NCI-H526 (cell line): ENCODE data around the gene GRIK4.
A peak's percentile ranks its signal among the peaks of the same experiment; 100 is the strongest.
"Not testable (repeated sequence)": the region's sequence is repeated elsewhere in the genome, so short reads cannot be mapped to it uniquely, and the experiment has no call there.

Experiments
- DNase-seq, 2 experiments: peaks; one replicate each; lab custom pipeline; 2025; lab: John Stamatoyannopoulos, UW

Gene GRIK4

DNA sequence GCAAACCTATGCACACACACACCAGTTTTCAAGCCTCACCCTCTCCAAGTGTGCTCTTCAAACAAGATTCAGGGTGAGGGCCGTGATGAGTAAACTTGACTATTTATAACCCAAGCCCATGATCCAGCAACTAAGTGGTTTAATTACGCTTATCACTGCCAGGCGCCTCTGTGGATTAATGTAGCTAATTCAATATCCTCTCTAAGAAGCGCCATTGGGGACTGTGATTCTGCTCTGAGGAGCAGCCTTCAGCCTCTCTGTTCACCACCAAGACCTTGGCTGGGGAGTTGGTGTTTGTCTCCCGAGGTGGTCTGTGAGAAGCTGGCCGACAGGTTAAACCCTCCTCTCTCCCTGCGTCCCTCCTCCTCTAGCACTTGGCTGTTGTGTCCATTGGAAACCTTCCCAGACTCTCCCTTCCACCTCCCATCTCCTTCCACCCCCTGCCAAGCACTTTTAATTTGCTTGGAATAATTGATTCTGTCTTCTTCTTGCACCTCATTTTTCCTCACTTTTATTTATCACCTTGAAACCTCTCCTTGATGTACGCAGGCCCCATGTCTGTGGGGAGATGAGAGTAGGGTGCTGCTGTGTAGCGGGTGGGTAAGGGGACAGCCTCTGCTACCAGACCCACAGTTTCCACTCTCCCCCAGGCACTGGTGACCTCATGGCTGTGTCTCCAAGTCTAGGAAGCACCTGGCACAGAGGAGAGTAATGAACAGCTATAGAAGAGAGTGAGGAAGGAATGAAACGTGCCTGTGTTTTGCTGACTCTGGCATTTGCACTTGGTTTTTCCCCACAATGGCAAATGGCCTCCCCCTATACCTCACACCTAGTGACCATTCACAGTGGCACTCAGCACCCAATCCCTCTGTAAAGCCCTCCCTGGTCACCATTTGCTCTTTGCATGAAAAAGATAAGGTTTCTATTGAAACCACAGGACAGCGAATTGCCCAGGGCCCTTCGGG is 236.6 kb downstream of the GRIK4 start:
- DNase-seq: peak; percentile 70 to 90

DNA sequence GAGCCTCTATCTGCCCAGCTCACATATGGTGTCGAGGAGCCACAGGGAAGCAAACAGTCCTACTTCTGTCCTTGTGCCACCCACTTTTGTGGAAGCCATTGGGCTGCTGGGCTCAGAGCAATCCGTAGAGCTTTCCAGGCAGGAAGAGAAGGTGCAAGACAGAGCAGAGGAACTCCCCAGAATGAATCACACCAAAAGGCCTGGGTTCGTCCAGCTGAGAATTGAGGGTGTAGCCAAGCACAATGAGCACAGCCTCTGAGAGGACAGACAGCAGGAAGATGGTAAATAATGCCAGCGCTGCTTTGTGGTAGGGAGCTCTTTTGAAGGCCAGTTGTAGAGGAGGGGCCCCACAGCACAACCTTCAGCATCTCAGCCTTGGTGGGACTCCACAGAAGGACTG is 237.8 kb downstream of the GRIK4 start:
- no peak for DNase-seq

DNA sequence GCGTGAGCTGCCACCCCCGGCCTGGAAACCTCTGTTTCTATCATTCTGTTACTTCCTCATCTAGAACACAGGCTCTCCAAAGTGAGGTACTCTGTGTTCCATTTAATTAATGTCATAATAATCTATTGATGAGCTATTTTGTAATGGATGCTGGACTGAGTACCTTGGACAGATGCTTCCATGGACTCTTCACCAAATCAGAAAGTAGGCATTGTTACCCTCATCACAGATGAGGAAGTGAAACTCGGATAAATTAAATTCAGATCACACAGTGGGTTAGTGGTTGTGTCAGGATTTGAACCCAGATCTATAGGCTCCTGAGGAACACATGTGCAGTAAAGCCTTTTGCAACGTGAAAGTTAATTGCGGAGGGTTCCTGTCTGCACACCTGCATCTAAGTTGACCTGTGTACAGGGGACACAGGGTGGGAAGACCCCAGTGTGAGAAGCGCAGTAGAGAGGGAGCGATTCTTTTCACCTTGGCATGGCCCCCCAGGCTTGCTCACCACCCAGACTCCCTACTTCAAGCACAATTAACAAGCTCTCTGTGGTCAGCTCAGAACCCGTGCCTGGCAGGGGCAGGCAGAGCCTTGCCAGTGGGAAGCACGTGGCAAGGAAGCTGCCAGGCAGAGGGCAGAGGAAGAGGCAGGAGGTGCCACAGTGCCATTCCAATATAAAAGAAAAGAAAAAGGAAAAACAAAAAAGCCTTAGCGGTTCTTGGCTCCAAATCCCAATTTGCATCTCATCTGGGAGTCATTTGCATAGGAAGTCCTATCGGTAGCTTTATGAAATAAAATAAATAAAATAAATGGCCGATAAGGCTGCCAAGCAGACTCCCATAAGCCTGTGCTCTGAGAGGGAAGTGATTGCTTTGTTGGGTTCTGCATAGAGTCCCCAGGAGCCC is 239.3 kb downstream of the GRIK4 start:
- peak; percentile 86 to 95 for DNase-seq

DNA sequence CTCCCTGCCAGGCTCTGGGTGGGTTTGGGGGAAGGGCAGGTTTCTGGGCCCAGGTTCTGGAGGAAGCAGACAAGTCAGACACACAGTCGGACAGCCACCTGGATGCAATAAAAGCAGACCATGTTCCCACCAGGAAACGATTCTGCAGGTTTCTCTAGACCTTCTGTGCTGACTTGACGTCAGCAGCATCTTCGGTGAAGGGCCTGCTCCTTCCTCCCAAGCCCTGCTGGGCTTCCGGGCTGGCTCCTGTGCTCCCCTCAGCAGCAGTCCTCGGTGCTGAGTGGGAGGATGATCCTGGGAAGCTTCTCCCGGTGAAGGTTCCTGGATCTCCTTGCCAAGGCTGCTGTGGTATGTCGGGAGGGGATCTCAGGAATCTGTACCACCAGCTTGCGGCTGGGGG is 240.0 kb downstream of the GRIK4 start:
- DNase-seq: no peak

DNA sequence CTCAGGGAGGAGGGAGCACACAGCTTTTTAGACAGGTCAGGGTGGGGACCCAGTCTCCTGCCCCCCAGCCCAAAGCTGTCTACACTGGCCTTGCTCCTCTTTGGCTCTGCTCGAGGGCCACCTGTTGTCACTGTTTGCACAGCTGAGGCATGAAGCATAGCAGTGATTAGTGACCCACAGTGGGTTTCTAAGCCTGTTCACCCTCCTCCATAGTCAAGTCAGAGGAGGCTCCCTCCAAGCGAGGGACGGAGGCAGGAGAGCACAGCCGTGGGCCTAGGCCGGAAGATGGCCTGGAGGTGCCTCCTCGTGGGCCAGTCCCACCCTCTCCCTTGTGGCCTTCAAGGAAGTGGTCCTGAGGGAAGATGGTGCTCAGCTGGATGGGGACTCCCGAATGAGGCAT is 241.1 kb downstream of the GRIK4 start:
- peak in 1 of 2 experiments; percentile 46 for DNase-seq

DNA sequence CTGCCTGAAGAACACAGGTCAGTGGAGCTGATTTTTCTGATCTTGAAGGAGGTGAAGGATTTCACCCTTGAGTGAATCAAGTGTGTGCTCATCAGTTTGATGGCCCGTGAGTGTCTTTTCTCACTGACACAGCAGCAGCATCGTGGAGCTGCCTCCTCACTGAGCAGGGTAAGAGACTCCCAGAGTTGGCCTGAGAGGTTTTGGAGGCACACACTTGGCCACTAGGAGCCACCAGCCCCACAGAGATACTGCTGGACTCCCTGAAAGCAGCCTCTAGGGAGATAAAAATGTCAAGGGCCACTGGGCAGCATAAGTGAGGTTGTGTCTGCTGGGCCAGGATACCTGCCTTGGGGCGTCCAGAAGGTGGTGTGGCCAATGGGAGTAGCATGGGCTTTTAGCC is 245.4 kb downstream of the GRIK4 start:
- DNase-seq: peak in 1 of 2 experiments; percentile 54

DNA sequence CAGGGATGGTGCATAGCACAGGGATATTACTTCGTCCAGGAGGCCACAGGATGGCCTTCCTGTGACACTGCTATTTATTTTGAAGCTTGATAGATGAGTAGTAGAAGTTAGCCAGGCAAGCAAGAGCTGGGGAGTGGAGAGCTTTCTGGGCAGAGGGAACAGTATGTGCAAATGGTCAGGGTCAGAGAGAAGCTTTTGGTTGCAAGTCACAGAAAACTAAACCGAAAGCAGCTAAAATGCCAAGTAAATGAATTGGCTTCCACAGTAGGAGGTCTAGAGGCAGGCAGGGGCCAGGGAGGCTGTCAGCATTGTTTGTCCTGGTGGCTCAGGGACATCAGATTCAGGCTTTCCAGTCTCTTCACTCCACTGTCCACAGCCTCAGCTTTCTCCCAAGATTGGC is 247.5 kb downstream of the GRIK4 start:
- DNase-seq: no peak

DNA sequence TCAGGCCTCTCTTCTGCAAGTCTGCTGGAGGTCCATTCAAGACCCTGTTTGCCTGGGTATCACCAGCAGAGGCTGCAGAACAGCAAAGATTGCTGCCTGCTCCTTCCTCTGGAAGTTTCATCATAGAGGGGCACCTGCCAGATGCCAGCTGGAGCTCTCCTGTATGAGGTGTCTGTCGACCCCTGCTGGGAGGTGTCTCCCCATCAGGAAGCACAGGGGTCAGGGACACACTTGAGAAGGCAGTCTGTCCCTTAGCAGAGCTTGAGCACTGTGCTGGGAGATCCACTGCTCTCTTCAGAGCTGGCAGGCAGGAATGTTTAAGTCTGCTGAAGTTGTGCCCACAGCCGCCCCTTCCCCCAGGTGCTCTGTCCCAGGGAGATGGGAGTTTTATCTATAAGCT is 254.2 kb downstream of the GRIK4 start:
- DNase-seq: not testable (repeated sequence)

DNA sequence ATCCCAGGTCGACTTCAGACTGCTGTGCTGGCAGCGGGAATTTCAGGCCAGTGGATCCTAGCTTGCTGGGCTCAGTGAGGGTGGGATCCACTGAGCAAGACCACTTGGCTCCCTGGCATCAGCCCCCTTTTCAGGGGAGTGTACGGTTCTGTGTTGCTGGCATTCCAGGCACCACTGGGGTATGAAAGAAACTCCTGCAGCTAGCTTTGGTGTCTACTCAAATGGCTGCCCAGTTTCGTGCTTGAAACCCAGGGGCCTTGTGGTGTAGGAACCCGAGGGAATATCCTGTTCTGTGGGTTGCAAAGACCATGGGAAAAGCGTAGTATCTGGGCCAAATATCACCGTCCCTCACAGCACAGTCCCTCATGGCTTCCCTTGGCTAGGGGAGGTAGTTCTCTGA is 254.8 kb downstream of the GRIK4 start:
- DNase-seq: no peak

DNA sequence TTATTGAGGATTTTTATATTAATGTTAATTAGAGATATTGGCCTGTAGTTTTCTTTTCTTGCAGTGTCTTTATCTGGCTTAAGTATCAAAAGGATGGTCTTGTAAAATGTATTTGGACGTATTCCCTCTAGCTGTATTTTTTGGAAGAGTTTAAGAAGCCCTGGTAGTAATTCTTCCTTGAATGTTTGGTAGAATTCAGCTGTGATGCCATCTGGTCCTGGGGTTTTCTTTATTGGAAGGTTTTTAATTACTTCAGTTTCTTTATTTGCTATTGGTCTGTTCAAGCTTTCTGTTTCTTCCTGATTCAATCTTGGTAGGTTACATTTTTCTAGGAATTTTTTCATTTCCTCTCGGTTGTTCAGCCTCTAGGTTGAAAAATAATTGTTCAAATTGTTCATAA is 257.4 kb downstream of the GRIK4 start:
- DNase-seq: no peak

DNA sequence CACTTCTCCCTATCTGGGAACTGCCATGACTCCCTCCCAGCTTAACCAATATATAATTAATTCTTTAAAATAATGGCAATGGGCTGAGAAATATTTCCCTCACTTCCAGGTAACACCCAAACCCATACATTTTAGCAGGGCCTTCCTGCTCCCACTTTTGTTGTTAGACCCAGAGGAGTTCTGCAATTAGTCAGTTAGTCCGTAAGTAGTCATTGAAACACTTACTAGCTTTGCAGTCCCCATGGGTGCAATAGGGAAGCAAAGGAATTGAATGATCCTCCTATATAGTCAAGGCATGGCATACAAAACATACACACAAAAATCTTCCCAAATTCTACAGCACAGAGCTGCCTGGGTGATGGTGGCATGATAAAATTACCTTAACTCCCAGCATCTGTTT is 258.4 kb downstream of the GRIK4 start:
- DNase-seq: no peak

DNA sequence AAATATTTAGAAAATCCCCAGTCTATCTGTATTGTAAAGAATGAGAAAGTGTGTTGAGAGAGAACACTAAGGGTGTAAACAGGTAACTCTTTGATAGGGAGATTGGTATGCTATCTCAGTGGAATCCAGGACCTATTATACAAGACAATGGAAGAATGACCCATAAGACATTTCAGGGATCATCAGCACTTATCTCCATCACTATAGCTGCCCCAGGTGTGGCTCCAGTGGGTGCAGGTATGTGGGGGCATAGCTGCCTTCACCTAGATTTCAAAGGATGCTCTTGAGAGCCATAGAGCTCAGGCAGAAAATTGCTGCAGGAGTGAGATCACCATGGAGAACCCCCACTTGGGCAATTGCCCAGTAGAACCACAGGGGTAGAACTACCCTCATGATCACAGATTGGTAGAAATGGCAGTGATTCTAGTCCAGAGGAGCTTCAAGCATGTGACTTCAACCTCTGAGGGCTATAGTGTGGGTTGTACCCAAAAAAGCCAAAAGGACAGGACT is 260.1 kb downstream of the GRIK4 start:
- no peak for DNase-seq

DNA sequence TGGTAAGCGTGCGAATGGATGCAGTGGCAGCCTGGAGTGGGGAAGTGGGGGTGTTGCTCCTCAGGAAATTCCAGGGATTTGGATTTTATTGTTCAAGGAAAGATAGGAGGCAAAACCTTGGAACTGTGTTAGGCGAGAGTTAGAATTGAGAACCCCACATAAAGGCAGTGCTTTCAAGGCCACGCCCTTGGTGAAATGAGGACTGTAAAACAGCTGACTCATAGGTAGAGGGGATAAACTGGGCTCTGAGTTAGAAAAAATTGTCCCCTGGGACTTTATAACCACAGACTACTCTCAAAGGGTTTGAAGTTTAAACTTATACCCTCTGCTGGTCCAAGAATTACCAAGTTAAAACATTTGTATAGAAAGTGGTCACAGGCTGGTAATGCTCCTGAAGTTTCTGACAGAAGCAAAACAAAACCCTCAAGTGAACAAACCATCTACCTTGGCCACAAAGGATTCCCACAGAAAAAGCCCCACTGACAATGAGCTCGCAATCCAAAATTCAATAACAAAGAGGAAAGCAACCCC is 262.0 kb downstream of the GRIK4 start:
- no peak for DNase-seq

DNA sequence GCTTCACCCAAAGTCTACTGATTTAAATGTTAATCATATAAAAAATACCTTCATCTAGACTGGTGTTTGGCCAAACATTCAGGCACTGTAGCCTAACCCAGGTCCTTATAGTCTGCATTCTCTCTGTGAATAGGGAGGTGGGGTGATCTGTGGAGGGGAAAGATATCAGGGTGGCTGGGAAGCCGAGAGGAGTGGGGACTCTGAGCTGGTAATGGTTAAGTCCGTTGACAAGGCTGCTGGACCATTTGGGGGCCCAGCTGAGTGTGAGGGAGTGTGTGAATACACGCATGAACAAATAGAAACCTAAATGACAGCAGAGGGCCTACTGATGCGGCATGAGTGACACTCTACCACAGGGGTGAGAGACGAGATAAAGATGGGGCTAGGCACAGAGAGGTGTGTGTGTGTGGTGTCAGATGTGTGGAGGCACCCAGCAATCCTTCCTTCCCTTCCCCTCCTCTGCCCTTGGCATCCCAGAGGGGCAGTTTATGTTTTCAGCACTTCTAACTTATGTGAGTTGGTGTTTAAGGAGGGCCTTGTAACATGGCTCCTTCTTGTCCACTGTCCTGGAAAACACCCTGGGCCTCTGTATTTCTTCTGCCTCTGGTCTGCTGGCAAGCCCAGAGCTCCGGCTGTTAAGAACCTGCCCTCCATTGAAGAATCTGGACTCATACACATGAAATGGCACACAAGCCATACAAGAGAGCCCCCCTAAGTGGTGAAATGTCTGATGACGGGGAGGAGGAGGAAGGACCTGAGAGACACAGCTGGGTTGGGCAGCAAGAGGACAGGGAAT is 263.2 kb downstream of the GRIK4 start:
- no peak for DNase-seq

DNA sequence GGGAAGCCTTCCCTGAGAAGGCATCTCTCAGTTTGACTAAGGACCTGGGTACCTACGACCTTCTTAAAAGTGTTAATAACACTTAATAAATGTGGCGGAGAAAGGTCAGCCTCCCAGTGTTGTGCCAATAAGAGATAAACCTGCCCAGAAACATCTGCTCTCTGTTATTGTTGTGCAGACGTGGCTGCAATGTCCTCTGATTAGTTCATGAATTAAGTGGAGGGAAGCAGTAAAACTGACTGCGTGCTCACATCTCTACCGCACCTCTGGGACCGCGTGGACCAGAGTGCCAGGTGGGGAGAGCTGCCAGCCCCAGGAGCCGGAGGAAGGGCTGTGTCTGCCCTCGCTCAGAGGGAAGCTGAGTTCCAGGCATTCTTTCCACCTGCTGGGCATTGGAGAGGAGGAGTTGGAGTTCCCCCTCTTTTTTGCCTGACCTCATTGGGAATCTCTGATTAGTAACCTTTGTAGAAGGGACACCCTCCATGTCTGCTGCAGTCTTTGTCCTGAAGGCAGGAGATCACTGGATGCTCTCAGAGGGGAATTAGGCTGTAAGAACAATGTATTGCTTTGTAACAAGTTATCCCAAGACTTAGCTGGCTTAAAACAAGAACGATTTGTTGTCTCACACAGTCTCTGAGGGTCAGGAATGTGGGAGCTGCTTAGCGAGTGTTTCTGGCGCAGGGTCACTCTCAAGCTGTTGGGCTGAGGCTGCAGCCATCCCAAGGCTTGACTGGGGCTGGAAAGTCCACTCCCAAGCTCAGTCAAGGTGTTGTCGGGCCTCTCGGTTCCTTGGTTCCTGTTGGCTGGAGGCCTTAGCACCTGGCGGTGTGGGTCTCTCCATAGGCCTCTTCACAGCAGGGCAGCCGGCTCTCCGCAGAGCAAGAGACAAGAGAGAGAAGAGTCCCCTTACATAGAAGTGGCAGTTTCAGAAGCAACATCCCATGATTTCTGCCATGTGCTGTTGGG is 264.7 kb downstream of the GRIK4 start:
- DNase-seq: no peak

DNA sequence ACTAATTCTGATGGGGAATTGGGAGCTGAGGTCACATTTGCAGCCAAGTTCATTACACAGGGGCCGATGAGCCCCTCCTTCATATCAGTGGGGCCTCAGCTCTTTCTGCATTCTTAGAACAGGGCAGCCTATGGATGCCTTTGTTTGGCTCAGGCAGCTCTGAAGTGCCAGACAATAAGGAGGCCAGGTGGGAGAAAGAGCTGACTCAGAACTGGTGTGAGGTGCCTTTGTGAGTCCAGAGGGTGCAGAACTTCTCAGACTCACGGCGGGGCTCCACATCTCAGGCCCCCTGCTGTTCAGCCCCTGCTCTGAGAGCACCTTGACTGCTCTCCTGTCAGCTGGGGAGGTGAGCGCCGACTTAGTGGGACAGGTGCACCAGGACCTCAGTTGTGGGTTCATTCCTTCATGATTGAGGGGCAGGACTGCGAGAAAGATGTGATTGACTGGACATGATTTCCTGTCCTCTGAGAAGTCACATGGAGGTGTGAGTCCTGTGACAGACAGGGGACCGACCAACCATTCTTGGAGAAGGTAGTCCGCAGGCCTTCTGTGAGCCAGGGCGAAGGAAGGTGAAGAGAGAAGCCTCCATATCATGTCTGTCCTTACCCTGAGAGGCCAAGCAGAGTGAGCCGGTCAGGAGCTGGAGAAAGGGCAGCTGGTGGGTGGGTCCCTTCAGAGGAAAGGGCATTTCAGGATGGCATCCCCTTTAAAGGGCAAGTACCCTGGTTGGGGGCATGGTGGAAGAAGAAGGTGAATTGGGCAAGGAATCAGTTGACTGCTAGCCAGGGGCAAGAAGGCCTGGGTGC is 267.3 kb downstream of the GRIK4 start:
- DNase-seq: no peak

DNA sequence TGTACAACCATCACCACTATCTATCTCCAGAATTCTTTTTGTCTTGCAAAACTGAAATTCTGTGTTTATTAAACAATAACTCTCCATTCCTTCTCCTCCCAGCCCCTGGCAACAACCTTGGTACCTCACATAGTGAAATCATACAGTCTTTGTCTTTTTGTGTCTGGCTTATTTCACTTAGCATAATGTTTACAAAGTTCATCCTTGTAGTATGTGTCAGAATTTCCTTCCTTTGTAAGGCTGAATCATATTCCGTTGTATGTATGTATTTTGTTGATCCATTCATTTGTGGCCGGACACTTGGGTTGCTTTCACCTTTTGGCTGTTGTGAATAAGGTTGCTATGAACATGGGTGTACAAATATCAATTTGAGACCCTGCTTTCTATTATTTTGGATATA is 268.7 kb downstream of the GRIK4 start:
- no peak for DNase-seq

DNA sequence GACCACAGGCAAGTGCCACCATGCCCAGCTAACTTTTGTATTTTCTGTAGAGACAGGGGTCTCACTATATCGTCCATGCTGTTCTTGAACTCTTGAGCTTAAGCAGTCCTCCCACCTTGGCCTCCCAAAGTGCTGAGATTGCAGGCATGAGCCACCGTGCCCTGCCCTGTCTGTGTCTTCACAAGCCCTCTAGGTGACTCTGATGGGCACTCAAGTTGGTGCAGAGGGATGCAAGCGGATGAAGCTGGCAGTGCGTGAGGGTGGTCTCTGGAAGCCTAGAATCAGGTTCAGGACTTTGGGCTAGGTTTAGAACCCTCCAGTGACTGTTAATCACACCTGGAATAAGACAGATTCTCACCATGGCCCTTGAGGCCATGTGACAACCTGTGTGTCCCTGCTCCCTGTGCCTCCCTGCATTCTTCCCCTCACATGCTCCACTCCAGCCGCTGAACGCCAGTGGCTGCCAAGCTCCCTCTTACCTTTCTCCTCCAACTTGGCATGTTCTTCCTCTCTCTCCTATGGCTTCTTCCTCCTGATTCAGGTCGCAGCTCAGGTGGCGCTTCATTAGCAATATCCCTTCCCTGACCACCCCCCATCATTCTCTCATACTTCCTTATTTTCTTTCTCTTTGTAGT is 270.1 kb downstream of the GRIK4 start:
- no peak for DNase-seq
